K562 (cell line): Measurements from ENCODE around the gene SYNGR4. TPM values are rescaled to one million over a fixed set of nuclear protein-coding genes. Genes with fewer than 3 reads are reported as not detected.

Experiments
- BCL6 ChIP-seq: fragments of 250-450 bp; sonication (Bioruptor Pico); IDR thresholded peaks from 2 replicates; pipeline ENCODE4 v1.4.0; 2020
- DDX20 ChIP-seq: fragments of 450-650 bp; IDR thresholded peaks from 2 replicates; pipeline ENCODE4 v1.6.1; 2016; ENCODE audit warnings: missing genetic modification characterization, low read depth, mild to moderate bottlenecking, missing compliant biosample characterization, moderate library complexity
- GTF2B ChIP-seq: IDR thresholded peaks from 2 replicates; pipeline ENCODE4 v1.6.1; 2011; ENCODE audit not compliant: insufficient read length; ENCODE audit errors: extremely low read depth
- L3MBTL2 ChIP-seq: fragments of 450-650 bp; IDR thresholded peaks from 2 replicates; pipeline ENCODE4 v1.6.1; 2016; ENCODE audit warnings: mild to moderate bottlenecking, moderate library complexity
- MBD2 ChIP-seq: sonication (generic); IDR thresholded peaks from 2 replicates; pipeline ENCODE4 v1.6.1; 2016; ENCODE audit warnings: low read depth, borderline replicate concordance
- MCM5 ChIP-seq: fragments of 450-650 bp; IDR thresholded peaks from 2 replicates; pipeline ENCODE4 v1.6.1; 2016; ENCODE audit warnings: low read depth
- NR2C2 ChIP-seq, 2 experiments: fragments of 200-800 bp in 1 of 2; sonication (Bioruptor generic) in 1 of 2; sonication (generic) in 1 of 2; formaldehyde crosslinking in 1 of 2; IDR thresholded peaks; 2 replicates each; pipeline versions ENCODE4 v1.6.1 to v1.8.0; 2016 to 2022; ENCODE audit warnings: mild to moderate bottlenecking in 1 of 2, missing compliant biosample characterization in 1 of 2, missing genetic modification characterization in 1 of 2, missing genetic modification reagents in 1 of 2
- POLR2A ChIP-seq: fragments of 450-650 bp; conservative IDR thresholded peaks from 2 replicates; pipeline ENCODE4 v1.6.1; 2016
- RB1 ChIP-seq: fragments of 450-650 bp; IDR thresholded peaks from 2 replicates; pipeline ENCODE4 v1.6.1; 2017; ENCODE audit warnings: low read depth, mild to moderate bottlenecking
- SMARCA4 ChIP-seq: fragments of 450-650 bp; IDR thresholded peaks from 2 replicates; pipeline ENCODE4 v1.6.1; 2016
- TAL1 ChIP-seq: fragments of 450-650 bp; IDR thresholded peaks from 2 replicates; pipeline ENCODE4 v1.6.1; 2016; ENCODE audit warnings: mild to moderate bottlenecking
- ZBTB8A ChIP-seq: fragments of 450-650 bp; IDR thresholded peaks from 2 replicates; pipeline ENCODE4 v1.6.1; 2018; ENCODE audit warnings: mild to moderate bottlenecking, moderate library complexity; ENCODE audit not compliant: partially characterized antibody
- ZNF408 ChIP-seq: fragments of 250-450 bp; sonication (Bioruptor Pico); IDR thresholded peaks from 2 replicates; pipeline ENCODE4 v1.4.0; 2020; ENCODE audit warnings: low read depth, mild to moderate bottlenecking, moderate library complexity
- ZNF76 ChIP-seq: fragments of 250-450 bp; sonication (Bioruptor Pico); IDR thresholded peaks from 2 replicates; pipeline ENCODE4 v1.4.0; 2020; ENCODE audit warnings: mild to moderate bottlenecking, moderate library complexity, borderline replicate concordance
- ZSCAN32 ChIP-seq: fragments of 450-650 bp; formaldehyde crosslinking; IDR thresholded peaks from 2 replicates; pipeline ENCODE4 v1.4.0; 2020; ENCODE audit warnings: mild to moderate bottlenecking, moderate library complexity
- polyA plus RNA-seq, 8 experiments: library from polyadenylated mRNA; depleted of rRNA in 4 of 8; stranded (reverse) in 5 of 8; unstranded in 3 of 8; fragments of >200 nt; fragmentation: Nextera tagmentation in 2 of 8; fragmentation: Illumina TruSeq in 1 of 8; extraction: Ambion mirVana in 2 of 8; extraction: Trizol in 1 of 8; gene quantifications; 2 replicates each; pipeline versions ENCODE4 v1.2.1 to v1.2.3, GENCODE V29; 2011 to 2014; ENCODE audit warnings: inconsistent platforms in 1 of 8, missing spikeins in 1 of 8
- total RNA-seq, 7 experiments: library from RNA; depleted of rRNA in 6 of 7; stranded (reverse); fragments of >200 nt in 6 of 7; fragmentation: Illumina TruSeq in 2 of 7; extraction: Trizol in 2 of 7; gene quantifications; 2 replicates each; pipeline versions ENCODE4 v1.2.1 to v1.2.3, GENCODE V29; 2011 to 2021; ENCODE audit warnings: low replicate concordance in 1 of 7
- TF ChIP-seq, protein P1 (sequence below): fragments of 250-450 bp; sonication (Bioruptor Pico); IDR thresholded peaks from 2 replicates; pipeline ENCODE4 v1.4.0; 2020
- TF ChIP-seq, protein P2 (sequence below): fragments of 450-650 bp; IDR thresholded peaks from one replicate; pipeline ENCODE4 v1.6.1; 2018; ENCODE audit warnings: mild to moderate bottlenecking, moderate library complexity; ENCODE audit not compliant: partially characterized antibody
- TF ChIP-seq, protein P3 (sequence below): fragments of 250-450 bp; sonication (Bioruptor Pico); IDR thresholded peaks from 2 replicates; pipeline ENCODE4 v1.9.0; 2021; ENCODE audit warnings: mild to moderate bottlenecking, inconsistent platforms

Gene SYNGR4
- total and polyA plus RNA-seq, 9 of the 15 experiments (the other 6 are each of a cell fraction or from before 2014, with no cell fraction given), result 0.07 to 0.14 TPM; not detected in 7

DNA sequence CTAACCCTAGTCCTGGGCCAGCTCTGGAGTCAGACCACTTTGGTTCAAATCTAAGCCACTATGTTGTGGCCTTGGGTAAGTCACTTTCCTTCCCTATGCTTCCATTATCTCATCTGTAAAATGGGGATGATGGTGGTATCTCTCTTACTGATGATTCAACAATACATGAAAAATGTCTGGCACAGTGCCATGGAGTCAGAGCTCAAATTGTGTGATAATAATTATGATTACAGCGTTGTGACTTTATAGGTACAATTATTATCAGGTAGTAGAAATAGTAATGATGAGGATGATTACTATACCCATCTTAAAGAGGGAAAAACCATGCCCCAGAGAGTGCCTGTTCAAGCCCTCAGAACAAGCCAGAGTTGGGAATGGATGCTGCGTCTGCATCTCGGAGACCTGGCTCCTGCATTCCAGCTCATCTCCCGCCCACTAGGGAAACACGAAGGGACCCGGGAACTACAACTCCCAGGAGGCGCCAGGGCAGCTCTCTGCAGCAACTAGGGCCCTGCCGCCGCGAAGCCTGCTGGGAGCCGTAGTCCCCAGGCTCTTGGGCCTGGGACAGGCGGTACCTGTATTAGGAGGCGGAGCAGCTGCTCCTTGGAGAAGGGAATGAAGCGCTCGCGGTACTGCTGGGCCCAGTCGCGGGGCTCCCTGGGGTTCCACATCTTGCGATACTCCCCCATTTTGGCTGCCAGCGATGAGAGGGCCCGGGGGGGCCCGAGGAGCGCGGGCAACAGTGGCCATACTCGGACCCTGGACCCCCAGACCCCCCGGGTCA is 1.3 kb upstream of the SYNGR4 start (continued):
- TF ChIP-seq, protein P1, sequence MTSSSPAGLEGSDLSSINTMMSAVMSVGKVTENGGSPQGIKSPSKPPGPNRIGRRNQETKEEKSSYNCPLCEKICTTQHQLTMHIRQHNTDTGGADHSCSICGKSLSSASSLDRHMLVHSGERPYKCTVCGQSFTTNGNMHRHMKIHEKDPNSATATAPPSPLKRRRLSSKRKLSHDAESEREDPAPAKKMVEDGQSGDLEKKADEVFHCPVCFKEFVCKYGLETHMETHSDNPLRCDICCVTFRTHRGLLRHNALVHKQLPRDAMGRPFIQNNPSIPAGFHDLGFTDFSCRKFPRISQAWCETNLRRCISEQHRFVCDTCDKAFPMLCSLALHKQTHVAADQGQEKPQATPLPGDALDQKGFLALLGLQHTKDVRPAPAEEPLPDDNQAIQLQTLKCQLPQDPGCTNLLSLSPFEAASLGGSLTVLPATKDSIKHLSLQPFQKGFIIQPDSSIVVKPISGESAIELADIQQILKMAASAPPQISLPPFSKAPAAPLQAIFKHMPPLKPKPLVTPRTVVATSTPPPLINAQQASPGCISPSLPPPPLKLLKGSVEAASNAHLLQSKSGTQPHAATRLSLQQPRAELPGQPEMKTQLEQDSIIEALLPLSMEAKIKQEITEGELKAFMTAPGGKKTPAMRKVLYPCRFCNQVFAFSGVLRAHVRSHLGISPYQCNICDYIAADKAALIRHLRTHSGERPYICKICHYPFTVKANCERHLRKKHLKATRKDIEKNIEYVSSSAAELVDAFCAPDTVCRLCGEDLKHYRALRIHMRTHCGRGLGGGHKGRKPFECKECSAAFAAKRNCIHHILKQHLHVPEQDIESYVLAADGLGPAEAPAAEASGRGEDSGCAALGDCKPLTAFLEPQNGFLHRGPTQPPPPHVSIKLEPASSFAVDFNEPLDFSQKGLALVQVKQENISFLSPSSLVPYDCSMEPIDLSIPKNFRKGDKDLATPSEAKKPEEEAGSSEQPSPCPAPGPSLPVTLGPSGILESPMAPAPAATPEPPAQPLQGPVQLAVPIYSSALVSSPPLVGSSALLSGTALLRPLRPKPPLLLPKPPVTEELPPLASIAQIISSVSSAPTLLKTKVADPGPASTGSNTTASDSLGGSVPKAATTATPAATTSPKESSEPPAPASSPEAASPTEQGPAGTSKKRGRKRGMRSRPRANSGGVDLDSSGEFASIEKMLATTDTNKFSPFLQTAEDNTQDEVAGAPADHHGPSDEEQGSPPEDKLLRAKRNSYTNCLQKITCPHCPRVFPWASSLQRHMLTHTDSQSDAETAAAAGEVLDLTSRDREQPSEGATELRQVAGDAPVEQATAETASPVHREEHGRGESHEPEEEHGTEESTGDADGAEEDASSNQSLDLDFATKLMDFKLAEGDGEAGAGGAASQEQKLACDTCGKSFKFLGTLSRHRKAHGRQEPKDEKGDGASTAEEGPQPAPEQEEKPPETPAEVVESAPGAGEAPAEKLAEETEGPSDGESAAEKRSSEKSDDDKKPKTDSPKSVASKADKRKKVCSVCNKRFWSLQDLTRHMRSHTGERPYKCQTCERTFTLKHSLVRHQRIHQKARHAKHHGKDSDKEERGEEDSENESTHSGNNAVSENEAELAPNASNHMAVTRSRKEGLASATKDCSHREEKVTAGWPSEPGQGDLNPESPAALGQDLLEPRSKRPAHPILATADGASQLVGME, result 0 out of 2 replicates have a peak, but pooled peaks have one; percentile 34
- TF ChIP-seq ZNF408 (CRISPR knock-in tag) (no peak), DDX20 (tag) (no peak), MCM5 (no peak), L3MBTL2 (peak; percentile 78), TAL1 (no peak), GTF2B (no peak), ZBTB8A (no peak), NR2C2 (CRISPR knock-in tag; IDR thresholded peaks at IDR 0.05) (no peak), NR2C2 (tag; IDR thresholded peaks at IDR 0.05) (no peak), RB1 (peak; percentile 61; the same call in 1 of the 2 replicates), ZSCAN32 (CRISPR knock-in tag) (0 out of 2 replicates have a peak, but pooled peaks have one; percentile 8), ZNF76 (CRISPR knock-in tag) (0 out of 2 replicates have a peak, but pooled peaks have one; percentile 78), SMARCA4 (no peak), MBD2 (peak; percentile 88), POLR2A (peak; percentile 64; the same call in 1 of the 2 replicates), BCL6 (CRISPR knock-in tag) (peak; percentile 67; the same call in 1 of the 2 replicates)
- TF ChIP-seq, protein P2, sequence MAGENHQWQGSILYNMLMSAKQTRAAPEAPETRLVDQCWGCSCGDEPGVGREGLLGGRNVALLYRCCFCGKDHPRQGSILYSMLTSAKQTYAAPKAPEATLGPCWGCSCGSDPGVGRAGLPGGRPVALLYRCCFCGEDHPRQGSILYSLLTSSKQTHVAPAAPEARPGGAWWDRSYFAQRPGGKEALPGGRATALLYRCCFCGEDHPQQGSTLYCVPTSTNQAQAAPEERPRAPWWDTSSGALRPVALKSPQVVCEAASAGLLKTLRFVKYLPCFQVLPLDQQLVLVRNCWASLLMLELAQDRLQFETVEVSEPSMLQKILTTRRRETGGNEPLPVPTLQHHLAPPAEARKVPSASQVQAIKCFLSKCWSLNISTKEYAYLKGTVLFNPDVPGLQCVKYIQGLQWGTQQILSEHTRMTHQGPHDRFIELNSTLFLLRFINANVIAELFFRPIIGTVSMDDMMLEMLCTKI, result no peak
- TF ChIP-seq, protein P3, sequence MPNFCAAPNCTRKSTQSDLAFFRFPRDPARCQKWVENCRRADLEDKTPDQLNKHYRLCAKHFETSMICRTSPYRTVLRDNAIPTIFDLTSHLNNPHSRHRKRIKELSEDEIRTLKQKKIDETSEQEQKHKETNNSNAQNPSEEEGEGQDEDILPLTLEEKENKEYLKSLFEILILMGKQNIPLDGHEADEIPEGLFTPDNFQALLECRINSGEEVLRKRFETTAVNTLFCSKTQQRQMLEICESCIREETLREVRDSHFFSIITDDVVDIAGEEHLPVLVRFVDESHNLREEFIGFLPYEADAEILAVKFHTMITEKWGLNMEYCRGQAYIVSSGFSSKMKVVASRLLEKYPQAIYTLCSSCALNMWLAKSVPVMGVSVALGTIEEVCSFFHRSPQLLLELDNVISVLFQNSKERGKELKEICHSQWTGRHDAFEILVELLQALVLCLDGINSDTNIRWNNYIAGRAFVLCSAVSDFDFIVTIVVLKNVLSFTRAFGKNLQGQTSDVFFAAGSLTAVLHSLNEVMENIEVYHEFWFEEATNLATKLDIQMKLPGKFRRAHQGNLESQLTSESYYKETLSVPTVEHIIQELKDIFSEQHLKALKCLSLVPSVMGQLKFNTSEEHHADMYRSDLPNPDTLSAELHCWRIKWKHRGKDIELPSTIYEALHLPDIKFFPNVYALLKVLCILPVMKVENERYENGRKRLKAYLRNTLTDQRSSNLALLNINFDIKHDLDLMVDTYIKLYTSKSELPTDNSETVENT (CRISPR knock-in tag), result 0 out of 2 replicates have a peak, but pooled peaks have one; percentile 19
